Fibroblast of skin of left quadriceps (primary cell): ENCODE data around the gene IL17RD.
A peak's percentile ranks its signal among the peaks of the same experiment; 100 is the strongest.

Source experiments
- DNase-seq, 2 experiments: peaks; one replicate each; pipeline ENCODE4 v3.0.0-alpha.2; 2013; ENCODE audit warnings: low read depth in 2 of 2

IL17RD gene

GRCh38 chr3:57068437-57069089 is 96.6 kb downstream of the IL17RD start:
- peak; percentile 70 to 71 for DNase-seq

- no peak for DNase-seq
Measured at GRCh38 chr3:57066471-57066870, 98.7 kb downstream of the IL17RD start.

- no peak for DNase-seq
Measured at GRCh38 chr3:57065588-57065987, 99.6 kb downstream of the IL17RD start.

- no peak for DNase-seq
Measured at GRCh38 chr3:57064572-57064971, 100.6 kb downstream of the IL17RD start.

- no peak for DNase-seq
Measured at GRCh38 chr3:57064001-57064400, 101.2 kb downstream of the IL17RD start.

GRCh38 chr3:57063032-57063431 is 102.1 kb downstream of the IL17RD start:
- no peak for DNase-seq

- DNase-seq: no peak
Measured at GRCh38 chr3:57062101-57062631, 103.0 kb downstream of the IL17RD start.

- no peak for DNase-seq
Measured at GRCh38 chr3:57061556-57061955, 103.6 kb downstream of the IL17RD start.

- peak in 1 of 2 experiments; percentile 45 for DNase-seq
Measured at GRCh38 chr3:57060089-57060821, 104.9 kb downstream of the IL17RD start, which contains the start of gene SPATA12. Gene SPATA12, plus strand, starts transcription at chr3:57060664. Its CDS starts 13,031 bp downstream, at chr3:57073695.

- DNase-seq: no peak
Measured at GRCh38 chr3:57059411-57059810, 105.7 kb downstream of the IL17RD start.

GRCh38 chr3:57057351-57057750 is 107.8 kb downstream of the IL17RD start:
- DNase-seq: no peak

GRCh38 chr3:57053122-57053521 is 112.0 kb downstream of the IL17RD start:
- DNase-seq: no peak

GRCh38 chr3:57052662-57053061 is 112.5 kb downstream of the IL17RD start:
- no peak for DNase-seq

- DNase-seq: no peak
Measured at GRCh38 chr3:57048728-57049127, 116.4 kb downstream of the IL17RD start.

GRCh38 chr3:57048052-57048671 is 117.0 kb downstream of the IL17RD start:
- DNase-seq: peak; percentile 58 to 60

GRCh38 chr3:57046101-57046765 is 118.9 kb downstream of the IL17RD start:
- DNase-seq: no peak

GRCh38 chr3:57043518-57043917 is 121.6 kb downstream of the IL17RD start:
- DNase-seq: no peak

GRCh38 chr3:57041674-57042073 is 123.5 kb downstream of the IL17RD start:
- DNase-seq: no peak
